PC-3 (cell line): ENCODE data around the gene AGRN. TPM values are rescaled to one million over a fixed set of nuclear protein-coding genes. Genes with fewer than 3 reads are reported as not detected.

ENCODE experiments used
- ATAC-seq: fragments of 200-7000 bp; cut with Tn5 transposase; 2 replicates; pipeline ENCODE4 v1.9.1; 2020; ENCODE audit warnings: mild to moderate bottlenecking, moderate library complexity
- BruUV-seq: library from RNA; stranded (reverse); fragments of 400-500 nt; replicated peaks from 2 replicates; lab custom pipeline; 2021; lab: Mats Ljungman, UMichigan
- CTCF ChIA-PET: fragments of 300-600 bp; sonication (Branson Sonifier 250); formaldehyde crosslinking; loops from one replicate; lab custom pipeline; 2022; ENCODE audit warnings: antibody characterized with exemption; lab: Charles Lee
- POLR2A ChIA-PET: fragments of 300-600 bp; sonication (Branson Sonifier 250); formaldehyde crosslinking; loops from one replicate; lab custom pipeline; 2022; ENCODE audit warnings: antibody characterized with exemption; ENCODE audit not compliant: unreplicated experiment; lab: Charles Lee
- DNase-seq: peaks from one replicate; pipeline ENCODE4 v3.0.0-alpha.2; 2015
- H2AFZ ChIP-seq: fragments of 300-600 bp; sonication (generic); 2 replicates; pipeline ENCODE4 v1.6.0; 2016; ENCODE audit warnings: antibody characterized with exemption, low read length
- H3F3A ChIP-seq: fragments of 300-600 bp; sonication (generic); one replicate; pipeline ENCODE4 v1.6.0; 2017; ENCODE audit warnings: antibody characterized with exemption, low read length, control low read depth, mild to moderate bottlenecking; ENCODE audit not compliant: unreplicated experiment
- H3K27ac ChIP-seq: fragments of 300-600 bp; sonication (generic); 2 replicates; pipeline ENCODE4 v1.5.1; 2016; ENCODE audit warnings: mild to moderate bottlenecking, low read length
- H3K27me3 ChIP-seq: fragments of 300-600 bp; sonication (generic); 2 replicates; pipeline ENCODE4 v1.6.1; 2016; ENCODE audit warnings: low read length, mixed read lengths
- H3K36me3 ChIP-seq: fragments of 300-600 bp; sonication (generic); 2 replicates; pipeline ENCODE4 v1.6.1; 2016; ENCODE audit warnings: low read depth, mixed run types, low read length, mixed read lengths
- H3K4me1 ChIP-seq: fragments of 300-600 bp; sonication (generic); 2 replicates; pipeline ENCODE4 v1.5.1; 2016; ENCODE audit warnings: low read length; ENCODE audit not compliant: insufficient read depth
- H3K4me2 ChIP-seq: fragments of 300-600 bp; sonication (generic); 2 replicates; pipeline ENCODE4 v1.6.0; 2016; ENCODE audit warnings: low read length
- H3K4me3 ChIP-seq: fragments of 300-600 bp; sonication (generic); 2 replicates; pipeline ENCODE4 v1.5.1; 2016; ENCODE audit warnings: mild to moderate bottlenecking, low read length, mixed read lengths
- H3K79me2 ChIP-seq: fragments of 300-600 bp; sonication (generic); 2 replicates; pipeline ENCODE4 v1.6.1; 2017; ENCODE audit warnings: low read length, mixed read lengths
- H3K9ac ChIP-seq: fragments of 300-600 bp; sonication (generic); 2 replicates; pipeline ENCODE4 v1.6.0; 2016; ENCODE audit warnings: mild to moderate bottlenecking, low read length
- H3K9me2 ChIP-seq: fragments of 300-600 bp; sonication (generic); replicated peaks from 2 replicates; pipeline ENCODE4 v1.6.1; 2016; ENCODE audit warnings: mixed run types, low read length, mixed read lengths
- H3K9me3 ChIP-seq: fragments of 300-600 bp; sonication (generic); 2 replicates; pipeline ENCODE4 v1.6.1; 2016; ENCODE audit warnings: low read length, mixed read lengths
- H4K20me1 ChIP-seq: fragments of 300-600 bp; sonication (generic); 2 replicates; pipeline ENCODE4 v1.6.1; 2016; ENCODE audit warnings: low read length, mixed read lengths
- CTCF ChIP-seq: fragments of 300-600 bp; sonication (generic); conservative IDR thresholded peaks from 2 replicates; pipeline ENCODE4 v1.5.1; 2017; ENCODE audit warnings: antibody characterized with exemption, low read depth, mild to moderate bottlenecking, low read length
- EZH2 ChIP-seq: fragments of 300-600 bp; sonication (generic); IDR thresholded peaks from one replicate; pipeline ENCODE4 v1.6.1; 2017; ENCODE audit warnings: antibody characterized with exemption, mild to moderate bottlenecking, low read length; ENCODE audit not compliant: unreplicated experiment
- EZH2phosphoT487 ChIP-seq: fragments of 300-600 bp; sonication (generic); IDR thresholded peaks from 2 replicates; pipeline ENCODE4 v1.6.1; 2018; ENCODE audit warnings: mild to moderate bottlenecking, antibody characterized with exemption, low read length, borderline replicate concordance
- intact Hi-C: fragments of 100-400 bp; cut with micrococcal nuclease; formaldehyde crosslinking; loops from 2 replicates; pipeline ENCODE4 v1.9.0; 2023
- total RNA-seq: library from RNA; depleted of rRNA; stranded (reverse); fragments of >200 nt; gene quantifications from 2 replicates; pipeline ENCODE4 v1.2.3, GENCODE V29; 2014

Gene AGRN
- total RNA-seq, 1 experiment from 2014 or later: 273 TPM

- Histone ChIP-seq H3K9me2 (no peaks in the 10 kb centered on the region), H3K79me2 (peaks cover 3% of the 10 kb centered on the region; the same call in 1 of the 2 replicates), H4K20me1 (no peaks in the 10 kb centered on the region), H3K4me3 (peak overlapping the region; percentile 61), H3K36me3 (no peaks in the 10 kb centered on the region), H3K4me2 (peak overlapping the region; percentile 86), H2AFZ (no peak overlapping the region), H3K9ac (peak overlapping the region; percentile 70), H3K27me3 (no peaks in the 10 kb centered on the region), H3K27ac (peak overlapping the region; percentile 87), H3K4me1 (peaks cover 64% of the 10 kb centered on the region), H3F3A (peaks cover 6% of the 10 kb centered on the region), H3K9me3 (no peaks in the 10 kb centered on the region)
- no TSS peak for BruUV-seq
- CTCF ChIA-PET: interaction anchor here (0.7 to 3.1 kb wide), 4 partner anchors 43 to 80 kb away, joined by 3 to 23 read pairs (median 4); partner anchors contain the start of genes AGRN and PERM1
- no peak for ATAC-seq
- TF ChIP-seq EZH2 (no peak), EZH2phosphoT487 (no peak), CTCF (no peak)
- intact Hi-C loops: loop anchor here (2.0 to 10.0 kb wide), 3 partner anchors 48 to 552 kb away; partner anchors contain the start of gene MIB2
- POLR2A ChIA-PET: interaction anchor here (1.0 kb wide), 1 partner anchor 41 kb away, joined by 3 read pairs; no protein-coding TSS in a partner anchor
- no peak for DNase-seq
Observed at GRCh38 chr1:1062348-1063163, 42.6 kb downstream of the AGRN start.

GRCh38 chr1:1063261-1063944 lies 43.5 kb downstream of the AGRN start:
- TF ChIP-seq CTCF: no peak
- no peak for TF ChIP-seq EZH2phosphoT487
- no peak for TF ChIP-seq EZH2

More at GRCh38 chr1:1063261-1063944, 43.5 kb downstream of the AGRN start:
- POLR2A ChIA-PET: no interaction called here
- H4K20me1 ChIP-seq: no peaks in the 10 kb centered on the region
- ATAC-seq (no peak), DNase-seq (no peak)
- intact Hi-C loops: loop anchor here (2.0 to 10.0 kb wide), 3 partner anchors 49 to 551 kb away; partner anchors contain the start of gene MIB2
- H3K4me2 ChIP-seq: peak overlapping the region; percentile 86
- BruUV-seq: no TSS peak
- H2AFZ ChIP-seq: no peak overlapping the region
- H3K36me3 ChIP-seq: no peaks in the 10 kb centered on the region
- peak overlapping the region; percentile 70 for H3K9ac ChIP-seq
- peaks cover 66% of the 10 kb centered on the region for H3K4me1 ChIP-seq
- peak overlapping the region; percentile 59 for H3K4me3 ChIP-seq
- H3K9me2 ChIP-seq: no peaks in the 10 kb centered on the region
- no peaks in the 10 kb centered on the region for H3K9me3 ChIP-seq
- H3K27me3 ChIP-seq: no peaks in the 10 kb centered on the region
- CTCF ChIA-PET: interaction anchor here (1.0 to 3.1 kb wide), 9 partner anchors 16 to 228 kb away, joined by 3 to 23 read pairs (median 5); partner anchors contain the start of genes AGRN, ISG15 and PERM1
- peaks cover 6% of the 10 kb centered on the region for H3F3A ChIP-seq
- H3K27ac ChIP-seq: peak overlapping the region; percentile 87
- peaks cover 3% of the 10 kb centered on the region; the same call in 1 of the 2 replicates for H3K79me2 ChIP-seq
